Measurements from ENCODE around the gene METTL22.
A peak's percentile ranks its signal among the peaks of the same experiment; 100 is the strongest.

METTL22 gene

DNA sequence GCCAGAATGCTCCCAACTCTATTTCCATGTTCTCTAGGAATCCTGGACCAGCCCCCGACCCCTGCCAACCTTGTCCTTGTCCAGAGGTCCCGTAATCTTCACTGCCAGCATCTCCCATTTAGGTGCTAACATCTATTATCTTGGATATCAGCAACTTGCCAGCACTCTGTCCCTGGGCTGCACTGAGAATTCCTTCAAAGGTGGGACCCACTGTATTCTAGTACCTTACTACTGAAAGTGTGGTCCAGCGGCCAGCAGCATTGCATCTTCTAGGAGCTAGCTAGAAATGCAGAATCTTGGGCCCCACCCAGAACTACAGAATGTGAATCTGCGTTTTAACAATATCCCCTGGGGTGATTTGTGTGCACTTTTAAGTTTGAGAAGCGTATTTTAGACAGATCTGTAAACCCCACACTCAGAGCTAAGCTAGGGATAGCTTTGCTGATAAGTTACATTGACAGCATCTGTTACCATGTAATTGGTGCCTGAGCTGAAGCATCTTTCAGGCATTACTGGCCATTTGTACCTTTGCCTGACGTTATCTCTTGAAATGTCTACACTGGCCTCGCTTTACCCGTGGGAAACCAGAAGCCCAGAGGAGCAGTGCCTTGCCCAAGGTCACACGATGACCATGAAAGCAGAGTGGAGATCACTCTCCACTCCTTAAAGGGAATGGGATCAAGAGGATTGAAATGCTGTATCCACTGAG, 61.2 kb downstream of the METTL22 start:
- no peaks in the 10 kb centered on the region for H3K79me1 ChIP-seq (replicated peaks; ENCODE audit: low read length, poor library complexity, severe bottlenecking)
- H3K9ac ChIP-seq (ENCODE audit: low read length), result no peak overlapping the region
- H4K91ac ChIP-seq (ENCODE audit: low read length), result no peak overlapping the region
- no peak overlapping the region for H3K27ac ChIP-seq (ENCODE audit: low read length, poor library complexity, severe bottlenecking)
- no peak for DNase-seq
- H2AK5ac ChIP-seq (ENCODE audit: low read length, severe bottlenecking), result no peak overlapping the region
- H3K14ac ChIP-seq (ENCODE audit: low read length in 2 of 2), result peak overlapping the region in 1 of 2 experiments; percentile 8
- no peak overlapping the region for H2BK12ac ChIP-seq (ENCODE audit: low read length in 2 of 2)
- 81% methylated on average over 9 of the region's 9 CpGs for WGBS
- no peaks in the 10 kb centered on the region for H3K4me1 ChIP-seq (ENCODE audit: control insufficient read depth, insufficient read depth, low read depth, low read length)
- no peak overlapping the region for H2BK15ac ChIP-seq (ENCODE audit: low read depth, poor library complexity, severe bottlenecking)
- no peaks in the 10 kb centered on the region for H3K36me3 ChIP-seq (ENCODE audit: control insufficient read depth in 1 of 2, insufficient read depth in 2 of 2, low read depth in 1 of 2, low read length in 2 of 2)
- H3K4ac ChIP-seq (ENCODE audit: low read depth in 1 of 2, low read length in 2 of 2), result no peak overlapping the region
- H3K4me2 ChIP-seq (ENCODE audit: low read length, poor library complexity, severe bottlenecking), result no peak overlapping the region
- no peak overlapping the region for H3K4me3 ChIP-seq (ENCODE audit: insufficient read depth in 1 of 2, low read depth in 1 of 2, low read length in 2 of 2)
- peaks cover 0 to 11% of the 10 kb centered on the region in 2 experiments for H3K27me3 ChIP-seq (ENCODE audit: control insufficient read depth in 1 of 2, insufficient read depth in 1 of 2, low read length in 2 of 2)
- H2AFZ ChIP-seq (ENCODE audit: low read depth, low read length), result no peak overlapping the region
- no peak overlapping the region for H3K23ac ChIP-seq (ENCODE audit: low read length in 2 of 2)
- H2BK5ac ChIP-seq (ENCODE audit: low read depth, low read length, poor library complexity, severe bottlenecking), result no peak overlapping the region
- H3K18ac ChIP-seq (ENCODE audit: low read depth in 1 of 2, low read length in 2 of 2), result no peak overlapping the region
- peaks cover 5% of the 10 kb centered on the region for H3K9me3 ChIP-seq (ENCODE audit: control insufficient read depth, low read length)
- no peak overlapping the region for H4K8ac ChIP-seq (ENCODE audit: low read length)
- no peak overlapping the region for H2BK120ac ChIP-seq (ENCODE audit: low read depth, low read length)

DNA sequence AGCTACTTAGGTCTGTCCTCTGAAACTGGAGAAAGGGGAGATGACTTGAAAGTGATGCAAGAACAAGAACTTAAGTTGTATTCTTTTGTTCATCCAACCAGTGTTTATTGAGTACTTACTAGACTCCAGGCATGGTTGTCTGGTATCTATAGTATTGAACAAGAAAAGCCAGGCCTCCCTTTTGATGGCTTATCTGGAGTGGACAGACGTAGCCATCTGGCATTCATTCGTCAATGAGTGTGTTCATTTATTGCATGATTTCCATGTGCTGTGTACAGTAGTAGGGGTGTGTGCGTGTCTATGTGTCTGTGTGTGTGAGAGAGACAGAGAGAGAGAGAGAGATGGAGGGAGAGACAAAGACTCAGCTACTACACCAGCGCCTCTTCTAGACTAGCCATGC, 62.1 kb downstream of the METTL22 start:
- no peak overlapping the region for H2AFZ ChIP-seq (ENCODE audit: low read depth, low read length)
- no peak overlapping the region for H2BK5ac ChIP-seq (ENCODE audit: low read depth, low read length, poor library complexity, severe bottlenecking)
- H3K4me3 ChIP-seq (ENCODE audit: insufficient read depth in 1 of 2, low read depth in 1 of 2, low read length in 2 of 2), result no peak overlapping the region
- peaks cover 0 to 11% of the 10 kb centered on the region in 2 experiments for H3K27me3 ChIP-seq (ENCODE audit: control insufficient read depth in 1 of 2, insufficient read depth in 1 of 2, low read length in 2 of 2)
- 80% methylated on average over 4 of the region's 4 CpGs for WGBS
- no peak overlapping the region for H3K27ac ChIP-seq (ENCODE audit: low read length, poor library complexity, severe bottlenecking)
- no peaks in the 10 kb centered on the region for H3K4me1 ChIP-seq (ENCODE audit: control insufficient read depth, insufficient read depth, low read depth, low read length)
- H2AK5ac ChIP-seq (ENCODE audit: low read length, severe bottlenecking), result no peak overlapping the region
- H4K8ac ChIP-seq (ENCODE audit: low read length), result no peak overlapping the region
- no peak overlapping the region for H3K18ac ChIP-seq (ENCODE audit: low read depth in 1 of 2, low read length in 2 of 2)
- no peaks in the 10 kb centered on the region for H3K36me3 ChIP-seq (ENCODE audit: control insufficient read depth in 1 of 2, insufficient read depth in 2 of 2, low read depth in 1 of 2, low read length in 2 of 2)
- H3K23ac ChIP-seq (ENCODE audit: low read length in 2 of 2), result no peak overlapping the region
- no peak overlapping the region for H2BK15ac ChIP-seq (ENCODE audit: low read depth, poor library complexity, severe bottlenecking)
- DNase-seq, result no peak
- no peak overlapping the region for H4K91ac ChIP-seq (ENCODE audit: low read length)
- no peak overlapping the region for H2BK12ac ChIP-seq (ENCODE audit: low read length in 2 of 2)
- H2BK120ac ChIP-seq (ENCODE audit: low read depth, low read length), result no peak overlapping the region
- H3K14ac ChIP-seq (ENCODE audit: low read length in 2 of 2), result no peak overlapping the region
- no peaks in the 10 kb centered on the region for H3K79me1 ChIP-seq (replicated peaks; ENCODE audit: low read length, poor library complexity, severe bottlenecking)
- peaks cover 5% of the 10 kb centered on the region for H3K9me3 ChIP-seq (ENCODE audit: control insufficient read depth, low read length)
- no peak overlapping the region for H3K9ac ChIP-seq (ENCODE audit: low read length)
- H3K4me2 ChIP-seq (ENCODE audit: low read length, poor library complexity, severe bottlenecking), result no peak overlapping the region
- no peak overlapping the region for H3K4ac ChIP-seq (ENCODE audit: low read depth in 1 of 2, low read length in 2 of 2)

DNA sequence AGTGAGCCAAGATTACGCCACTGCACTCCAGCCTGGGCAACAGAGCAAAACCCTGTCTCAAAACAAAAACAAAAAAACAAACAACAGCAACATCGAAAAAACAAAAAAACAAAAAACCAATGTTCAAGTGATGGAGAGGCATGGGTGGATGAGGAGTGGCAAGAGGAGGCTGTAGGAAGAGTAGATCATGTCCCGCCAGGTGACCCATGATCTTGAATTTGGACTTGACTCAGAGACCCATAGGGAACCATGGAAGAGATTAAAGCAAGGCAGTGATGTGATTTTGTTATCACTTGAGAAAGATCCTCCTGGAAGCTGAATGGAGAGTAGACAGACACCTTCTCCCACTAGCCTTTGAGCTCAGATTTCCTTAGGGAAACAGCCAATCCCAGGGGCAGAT, 64.1 kb downstream of the METTL22 start:
- H2AK5ac ChIP-seq (ENCODE audit: low read length, severe bottlenecking), result no peak overlapping the region
- no peaks in the 10 kb centered on the region for H3K4me1 ChIP-seq (ENCODE audit: control insufficient read depth, insufficient read depth, low read depth, low read length)
- H3K36me3 ChIP-seq (ENCODE audit: control insufficient read depth in 1 of 2, insufficient read depth in 2 of 2, low read depth in 1 of 2, low read length in 2 of 2), result no peaks in the 10 kb centered on the region
- no peak overlapping the region for H3K4me2 ChIP-seq (ENCODE audit: low read length, poor library complexity, severe bottlenecking)
- WGBS, result 89% methylated on average over 1 of the region's 3 CpGs
- no peak overlapping the region for H3K4ac ChIP-seq (ENCODE audit: low read depth in 1 of 2, low read length in 2 of 2)
- no peak overlapping the region for H3K27ac ChIP-seq (ENCODE audit: low read length, poor library complexity, severe bottlenecking)
- H2BK120ac ChIP-seq (ENCODE audit: low read depth, low read length), result no peak overlapping the region
- H3K27me3 ChIP-seq (ENCODE audit: control insufficient read depth in 1 of 2, insufficient read depth in 1 of 2, low read length in 2 of 2), result peaks cover 0 to 11% of the 10 kb centered on the region in 2 experiments
- H3K9me3 ChIP-seq (ENCODE audit: control insufficient read depth, low read length), result peaks cover 15% of the 10 kb centered on the region
- H4K91ac ChIP-seq (ENCODE audit: low read length), result no peak overlapping the region
- H4K8ac ChIP-seq (ENCODE audit: low read length), result no peak overlapping the region
- no peak overlapping the region for H2AFZ ChIP-seq (ENCODE audit: low read depth, low read length)
- H2BK12ac ChIP-seq (ENCODE audit: low read length in 2 of 2), result no peak overlapping the region
- H3K23ac ChIP-seq (ENCODE audit: low read length in 2 of 2), result no peak overlapping the region
- H2BK5ac ChIP-seq (ENCODE audit: low read depth, low read length, poor library complexity, severe bottlenecking), result no peak overlapping the region
- no peak overlapping the region for H3K18ac ChIP-seq (ENCODE audit: low read depth in 1 of 2, low read length in 2 of 2)
- no peak overlapping the region for H2BK15ac ChIP-seq (ENCODE audit: low read depth, poor library complexity, severe bottlenecking)
- no peaks in the 10 kb centered on the region for H3K79me1 ChIP-seq (replicated peaks; ENCODE audit: low read length, poor library complexity, severe bottlenecking)
- DNase-seq, result no peak
- H3K9ac ChIP-seq (ENCODE audit: low read length), result no peak overlapping the region
- no peak overlapping the region for H3K14ac ChIP-seq (ENCODE audit: low read length in 2 of 2)
- H3K4me3 ChIP-seq (ENCODE audit: insufficient read depth in 1 of 2, low read depth in 1 of 2, low read length in 2 of 2), result no peak overlapping the region

DNA sequence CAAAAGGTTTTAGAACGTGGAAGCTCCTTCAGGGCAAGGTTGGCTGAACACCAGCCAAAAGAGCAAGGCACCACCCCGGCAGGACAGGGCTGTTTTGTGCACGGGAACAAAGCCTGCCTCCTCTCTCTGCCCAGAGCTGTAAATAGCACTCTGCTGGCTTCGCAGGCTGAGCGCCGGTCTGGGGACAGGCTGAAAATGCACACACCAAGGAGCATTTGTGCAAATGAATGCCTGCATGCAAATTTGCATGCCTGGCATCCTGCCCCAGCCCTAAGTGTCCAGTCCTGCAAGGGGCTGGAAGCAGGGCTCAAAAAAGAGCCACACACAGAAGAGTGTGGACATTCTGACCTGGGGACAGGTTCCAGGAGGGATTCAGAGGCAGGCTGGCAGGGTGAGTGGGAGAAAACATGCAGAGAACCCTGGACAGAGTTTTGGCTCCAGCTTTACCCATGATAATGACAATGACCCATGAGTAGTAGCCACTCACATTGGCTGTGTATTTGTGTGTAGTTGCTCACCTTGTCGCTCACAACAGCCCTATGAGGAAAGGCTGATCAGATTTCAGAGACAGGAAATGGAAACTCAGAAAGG, 64.6 kb downstream of the METTL22 start:
- Histone ChIP-seq H2BK120ac (ENCODE audit: low read depth, low read length) (no peak overlapping the region), H3K27ac (ENCODE audit: low read length, poor library complexity, severe bottlenecking) (no peak overlapping the region), H3K36me3 (ENCODE audit: control insufficient read depth in 1 of 2, insufficient read depth in 2 of 2, low read depth in 1 of 2, low read length in 2 of 2) (no peaks in the 10 kb centered on the region), H3K27me3 (ENCODE audit: control insufficient read depth in 1 of 2, insufficient read depth in 1 of 2, low read length in 2 of 2) (peaks cover 0 to 11% of the 10 kb centered on the region in 2 experiments), H3K4me3 (ENCODE audit: insufficient read depth in 1 of 2, low read depth in 1 of 2, low read length in 2 of 2) (no peak overlapping the region), H2BK12ac (ENCODE audit: low read length in 2 of 2) (no peak overlapping the region), H3K18ac (ENCODE audit: low read depth in 1 of 2, low read length in 2 of 2) (no peak overlapping the region), H3K14ac (ENCODE audit: low read length in 2 of 2) (no peak overlapping the region), H3K9me3 (ENCODE audit: control insufficient read depth, low read length) (peaks cover 19% of the 10 kb centered on the region), H3K4ac (ENCODE audit: low read depth in 1 of 2, low read length in 2 of 2) (no peak overlapping the region), H3K4me2 (ENCODE audit: low read length, poor library complexity, severe bottlenecking) (no peak overlapping the region), H2BK15ac (ENCODE audit: low read depth, poor library complexity, severe bottlenecking) (no peak overlapping the region), H2AFZ (ENCODE audit: low read depth, low read length) (no peak overlapping the region), H2BK5ac (ENCODE audit: low read depth, low read length, poor library complexity, severe bottlenecking) (no peak overlapping the region), H3K9ac (ENCODE audit: low read length) (no peak overlapping the region), H3K79me1 (replicated peaks; ENCODE audit: low read length, poor library complexity, severe bottlenecking) (no peaks in the 10 kb centered on the region), H4K91ac (ENCODE audit: low read length) (no peak overlapping the region), H3K23ac (ENCODE audit: low read length in 2 of 2) (peak overlapping the region in 1 of 2 experiments; percentile 87), H4K8ac (ENCODE audit: low read length) (no peak overlapping the region), H3K4me1 (ENCODE audit: control insufficient read depth, insufficient read depth, low read depth, low read length) (no peaks in the 10 kb centered on the region), H2AK5ac (ENCODE audit: low read length, severe bottlenecking) (no peak overlapping the region)
- WGBS, result 53% methylated on average over 7 of the region's 7 CpGs
- no peak for DNase-seq
